Measurements from ENCODE around the gene ATRN.

GRCh38 chr20:3658019-3658715 is 187.3 kb downstream of the ATRN start:
- TF ChIP-seq CTCF (IDR thresholded peaks at IDR 0.05) (no peak), POLR2A (IDR thresholded peaks at IDR 0.05) (no peak), EP300 (IDR thresholded peaks at IDR 0.05) (no peak)

Data from tibial nerve (tissue), 4 donors.